HL-60 (cell line): ENCODE data around the gene SCIMP.
A peak's percentile ranks its signal among the peaks of the same experiment; 100 is the strongest.

ENCODE experiments used
- CTCF ChIP-seq: IDR thresholded peaks from one replicate; pipeline ENCODE4 v1.5.1; 2011; ENCODE audit warnings: low read length, control low read depth, inconsistent platforms; ENCODE audit not compliant: insufficient read depth
- GABPA ChIP-seq: IDR thresholded peaks from 2 replicates; pipeline ENCODE4 v1.6.1; 2012; ENCODE audit warnings: low read depth
- POLR2AphosphoS5 ChIP-seq: IDR thresholded peaks from 2 replicates; pipeline ENCODE4 v1.6.1; 2012; ENCODE audit warnings: low read depth
- REST ChIP-seq: IDR thresholded peaks from 2 replicates; pipeline ENCODE4 v1.6.1; 2012; ENCODE audit warnings: low read depth; ENCODE audit not compliant: insufficient replicate concordance
- SPI1 ChIP-seq: IDR thresholded peaks from 2 replicates; pipeline ENCODE4 v1.6.1; 2012; ENCODE audit warnings: low read depth, mild to moderate bottlenecking, borderline replicate concordance

- TF ChIP-seq CTCF, result no peak
- peak; percentile 51 for TF ChIP-seq POLR2AphosphoS5
- TF ChIP-seq GABPA, result no peak
- TF ChIP-seq REST, result no peak
- TF ChIP-seq SPI1, result peak; percentile 28; the same call in 1 of the 2 replicates
Measured at GRCh38 chr17:5254903-5255521, 20.4 kb upstream of the SCIMP start.
